Aorta (tissue), 5 donors: ENCODE data around the gene KAT2B. TPM values are rescaled to one million over a fixed set of nuclear protein-coding genes. Genes with fewer than 3 reads are reported as not detected.

ENCODE experiments used
- ATAC-seq: fragments of 200-7000 bp; cut with Tn5 transposase; one replicate; pipeline ENCODE4 v1.9.1; 2022; ENCODE audit warnings: moderate library complexity; ENCODE audit not compliant: low FRiP score
- DNase-seq, 2 donors: peaks; one replicate each; pipeline ENCODE4 v3.0.0-alpha.2; 2020
- H3K27ac ChIP-seq, 2 donors: one replicate each; pipeline ENCODE4 v1.5.1; 2013; ENCODE audit warnings: low read length in 2 of 2, mild to moderate bottlenecking in 2 of 2, moderate library complexity in 2 of 2, control low read depth in 1 of 2, inconsistent platforms in 1 of 2, low read depth in 1 of 2
- H3K27me3 ChIP-seq, 2 donors: one replicate each; pipeline ENCODE4 v1.6.1; 2013; ENCODE audit warnings: control low read depth in 1 of 2, low read length in 1 of 2, mild to moderate bottlenecking in 1 of 2, moderate library complexity in 1 of 2; ENCODE audit not compliant: insufficient read depth in 2 of 2, control insufficient read depth in 1 of 2
- H3K36me3 ChIP-seq, 2 donors: one replicate each; pipeline ENCODE4 v1.6.1; 2013; ENCODE audit warnings: control low read depth in 1 of 2, low read length in 1 of 2, mild to moderate bottlenecking in 1 of 2; ENCODE audit not compliant: insufficient read depth in 2 of 2, control insufficient read depth in 1 of 2
- H3K4me1 ChIP-seq, 2 donors: one replicate each; pipeline ENCODE4 v1.6.1; 2013; ENCODE audit warnings: low read length in 2 of 2, control low read depth in 1 of 2, mild to moderate bottlenecking in 1 of 2, moderate library complexity in 1 of 2; ENCODE audit not compliant: insufficient read depth in 2 of 2, control insufficient read depth in 1 of 2
- H3K4me3 ChIP-seq, 2 donors: one replicate each; pipeline ENCODE4 v1.5.1; 2013; ENCODE audit warnings: low read length in 2 of 2, control low read depth in 1 of 2, mild to moderate bottlenecking in 1 of 2
- H3K9me3 ChIP-seq: one replicate; pipeline ENCODE4 v1.6.1; 2013; ENCODE audit warnings: mild to moderate bottlenecking, low read length; ENCODE audit not compliant: control insufficient read depth
- WGBS, 2 donors: extraction: QIAGEN DNeasy Blood & Tissue Kit; methylation state at CpG; one replicate each; pipeline ENCODE4 v1.1.7; 2013; 5-methylcytosine and 5-hydroxymethylcytosine counted together
- intact Hi-C, 2 donors: fragments of 100-400 bp; cut with DNase I; formaldehyde crosslinking; loops; one replicate each; pipeline versions ENCODE4 v1.14.2 to v1.15.0; 2022
- polyA plus RNA-seq, 2 donors: library from polyadenylated mRNA; stranded (reverse); fragments of 200-250 nt; gene quantifications; one replicate each; pipeline ENCODE4 v1.2.3, GENCODE V29; 2013
- total RNA-seq, 2 donors: library from RNA; stranded (reverse); fragmentation: NEBNext Ultra II Directional; extraction: Animal tissue kit (Norgen Biotek cat#: 25700); gene quantifications; one replicate each; pipeline ENCODE4 v1.2.1, GENCODE V29; 2021
- donor health status: healthy with polysubstance abuse.
- donor health status: Bipolar disorder and iron deficiency.
- donor health status: DM: no; HTN: no; CAD: no.
- donor health status: DM: no; HTN: no; CAD: no.
- donor health status: DM: yes; HTN: yes; CAD: no.

The KAT2B gene
- total and polyA plus RNA-seq, 4 donors = 20.6 to 54.2 (median 35.8) TPM

DNA sequence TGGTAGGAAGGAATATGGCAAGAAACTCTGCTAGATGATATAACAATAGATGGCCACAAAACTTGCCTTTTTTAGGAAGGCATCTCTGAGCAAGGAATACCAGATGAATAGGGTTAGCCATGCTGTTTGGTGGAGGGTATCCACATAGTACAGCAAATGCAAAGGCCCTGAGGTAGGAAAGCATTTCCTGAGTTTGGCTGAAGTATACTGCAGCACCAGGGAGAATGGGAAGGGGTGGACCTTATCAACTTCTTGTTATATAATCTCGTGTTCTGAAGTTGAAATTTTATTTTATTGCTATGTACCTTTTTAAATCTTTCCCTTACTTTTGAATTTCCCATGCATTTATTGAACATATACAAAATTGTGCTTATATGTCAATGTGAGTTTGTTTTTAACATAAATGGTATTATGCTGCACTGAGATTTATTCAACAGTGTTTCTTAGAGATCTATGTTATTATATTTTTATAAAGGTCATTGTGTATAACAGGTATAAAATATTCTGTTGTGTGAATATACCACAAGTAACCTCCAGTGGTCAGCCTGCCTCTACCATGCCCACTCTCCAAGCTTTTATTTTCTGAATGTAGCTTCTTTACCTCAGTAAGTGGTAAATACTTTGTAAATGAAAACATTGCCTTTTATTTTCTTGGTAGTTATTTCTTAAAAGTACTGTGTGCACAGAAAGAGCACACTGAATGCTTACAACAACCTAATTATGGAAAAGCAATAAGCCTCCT, 2.8 kb upstream of the KAT2B start:
- ATAC-seq (no peak), DNase-seq (no peak)
- Histone ChIP-seq H3K27me3 (no peaks in the 10 kb centered on the region), H3K9me3 (no peaks in the 10 kb centered on the region), H3K27ac (no peak overlapping the region), H3K4me1 (no peaks in the 10 kb centered on the region), H3K36me3 (no peaks in the 10 kb centered on the region), H3K4me3 (no peak overlapping the region)
- intact Hi-C loops = loop anchor here in 1 of 2 donors (10.0 kb wide), 1 partner anchor 93 kb away; the partner anchor contains the start of gene RAB5A
- WGBS, 2 donors = 95 to 97% methylated on average over 1 of the region's 1 CpG

- Histone ChIP-seq H3K27ac (peak overlapping the region in 1 of 2 donors; percentile 6), H3K4me1 (peaks cover 0 to 3% of the 10 kb centered on the region in 2 donors), H3K9me3 (no peaks in the 10 kb centered on the region), H3K27me3 (no peaks in the 10 kb centered on the region), H3K4me3 (peak overlapping the region; percentile 72 to 91), H3K36me3 (no peaks in the 10 kb centered on the region)
- ATAC-seq = no peak
- no peak for DNase-seq
- intact Hi-C loops = loop anchor here in 1 of 2 donors (10.0 kb wide), 1 partner anchor 94 kb away; the partner anchor contains the start of gene RAB5A
- 9 to 11% methylated on average over 16 of the region's 16 CpGs for WGBS, 2 donors
Measured at GRCh38 chr3:20038699-20039465, 1.4 kb upstream of the KAT2B start.

DNA sequence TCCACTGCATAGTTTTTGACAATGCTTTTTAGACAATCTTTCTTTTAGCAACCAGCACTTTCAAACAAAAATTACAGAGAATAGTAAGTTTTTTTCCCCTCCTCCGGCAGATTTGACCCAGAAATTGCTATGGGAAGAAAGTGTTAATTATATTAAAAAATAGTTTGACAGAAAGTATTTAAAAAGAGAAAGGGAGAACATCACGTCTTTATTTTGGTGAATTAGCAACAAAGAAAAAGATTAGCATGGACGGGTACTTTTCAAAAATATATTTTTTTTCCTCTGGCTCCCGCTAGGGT, 831 bp upstream of the KAT2B start:
- intact Hi-C loops = loop anchor here in 1 of 2 donors (10.0 kb wide), 1 partner anchor 95 kb away; the partner anchor contains the start of gene RAB5A
- H3K4me1 ChIP-seq = peaks cover 0 to 3% of the 10 kb centered on the region in 2 donors
- H3K9me3 ChIP-seq = no peaks in the 10 kb centered on the region
- peak overlapping the region; percentile 72 to 91 for H3K4me3 ChIP-seq
- no peaks in the 10 kb centered on the region for H3K27me3 ChIP-seq
- WGBS, 2 donors = 0% methylated on average over 4 of the region's 4 CpGs
- DNase-seq (no peak), ATAC-seq (no peak)
- H3K36me3 ChIP-seq = no peaks in the 10 kb centered on the region
- H3K27ac ChIP-seq = peak overlapping the region; percentile 6 to 72

- H3K4me3 ChIP-seq = peak overlapping the region; percentile 72 to 91
- intact Hi-C loops = loop anchor here in 1 of 2 donors (2.0 to 10.0 kb wide), 3 partner anchors 94 to 156 kb away; partner anchors contain the start of genes RAB5A and SGO1
- peak; percentile 80 for ATAC-seq
- WGBS, 2 donors = 0 to 1% methylated on average over 45 to 64 of the region's 64 CpGs
- peaks cover 0 to 3% of the 10 kb centered on the region in 2 donors for H3K4me1 ChIP-seq
- peak overlapping the region; percentile 20 to 69 for H3K27ac ChIP-seq
- H3K36me3 ChIP-seq = no peaks in the 10 kb centered on the region
- no peaks in the 10 kb centered on the region for H3K27me3 ChIP-seq
- H3K9me3 ChIP-seq = no peaks in the 10 kb centered on the region
- peak; percentile 88 to 91 for DNase-seq
Measured at GRCh38 chr3:20040548-20041196, 426 bp downstream of the KAT2B start.

DNA sequence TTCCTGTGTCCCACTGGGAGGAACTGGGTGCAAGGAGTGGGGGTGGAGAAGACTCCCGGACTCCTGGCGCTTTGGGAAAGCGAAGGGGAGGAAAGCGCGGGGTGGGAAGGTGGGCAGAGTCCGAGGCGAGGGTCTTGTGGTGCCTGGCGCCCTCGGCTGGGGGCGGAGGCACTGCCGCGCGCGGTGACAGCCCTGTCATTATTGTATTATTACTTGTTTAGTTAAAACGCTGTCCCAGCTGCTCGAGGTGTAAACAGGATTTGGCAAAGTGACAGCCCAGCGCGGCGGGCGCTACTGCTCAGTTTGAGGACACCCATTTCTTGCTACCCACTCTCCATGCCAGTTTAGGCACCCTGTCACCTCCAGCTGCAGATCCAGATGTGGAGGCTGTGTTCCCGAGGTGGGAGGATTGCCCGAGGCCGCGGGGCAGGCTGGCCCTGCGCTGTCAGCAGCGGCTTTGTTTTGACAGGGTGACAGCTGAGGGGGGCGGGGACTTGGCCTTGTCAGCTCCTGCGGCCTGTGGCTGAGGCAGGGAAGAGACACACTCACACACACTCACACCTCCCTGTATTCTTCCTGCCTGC, 1.0 kb downstream of the KAT2B start:
- ATAC-seq (peak; percentile 89), DNase-seq (peak; percentile 94 to 95)
- intact Hi-C loops = loop anchor here in 1 of 2 donors (2.0 to 10.0 kb wide), 3 partner anchors 94 to 156 kb away; partner anchors contain the start of genes RAB5A and SGO1
- Histone ChIP-seq H3K36me3 (no peaks in the 10 kb centered on the region), H3K27me3 (no peaks in the 10 kb centered on the region), H3K27ac (peak overlapping the region in 1 of 2 donors; percentile 69), H3K9me3 (no peaks in the 10 kb centered on the region), H3K4me1 (peaks cover 0 to 3% of the 10 kb centered on the region in 2 donors), H3K4me3 (peak overlapping the region; percentile 72 to 91)
- WGBS, 2 donors = 0% methylated on average over 28 of the region's 28 CpGs

GRCh38 chr3:20042331-20042730, 2.1 kb downstream of the KAT2B start:
- no peaks in the 10 kb centered on the region for H3K27me3 ChIP-seq
- 60 to 87% methylated on average over 5 of the region's 5 CpGs for WGBS, 2 donors
- H3K27ac ChIP-seq = no peak overlapping the region
- DNase-seq (no peak), ATAC-seq (no peak)
- H3K9me3 ChIP-seq = no peaks in the 10 kb centered on the region
- H3K4me1 ChIP-seq = peaks cover 0 to 3% of the 10 kb centered on the region in 2 donors
- intact Hi-C loops = loop anchor here in 1 of 2 donors (5.0 to 10.0 kb wide), 2 partner anchors 145 to 158 kb away; partner anchors contain the start of gene SGO1
- no peak overlapping the region for H3K4me3 ChIP-seq
- no peaks in the 10 kb centered on the region for H3K36me3 ChIP-seq

GRCh38 chr3:20043396-20043795, 3.1 kb downstream of the KAT2B start:
- no peaks in the 10 kb centered on the region for H3K36me3 ChIP-seq
- ATAC-seq (peak; percentile 6), DNase-seq (peak; percentile 88 to 92)
- H3K4me3 ChIP-seq = no peak overlapping the region
- no peaks in the 10 kb centered on the region for H3K9me3 ChIP-seq
- peaks cover 0 to 7% of the 10 kb centered on the region in 2 donors for H3K4me1 ChIP-seq
- peak overlapping the region in 1 of 2 donors; percentile 1 for H3K27ac ChIP-seq
- H3K27me3 ChIP-seq = no peaks in the 10 kb centered on the region
- intact Hi-C loops = loop anchor here in 1 of 2 donors (5.0 to 10.0 kb wide), 2 partner anchors 144 to 159 kb away; partner anchors contain the start of gene SGO1
- WGBS, 2 donors = 24 to 29% methylated on average over 4 of the region's 4 CpGs

DNA sequence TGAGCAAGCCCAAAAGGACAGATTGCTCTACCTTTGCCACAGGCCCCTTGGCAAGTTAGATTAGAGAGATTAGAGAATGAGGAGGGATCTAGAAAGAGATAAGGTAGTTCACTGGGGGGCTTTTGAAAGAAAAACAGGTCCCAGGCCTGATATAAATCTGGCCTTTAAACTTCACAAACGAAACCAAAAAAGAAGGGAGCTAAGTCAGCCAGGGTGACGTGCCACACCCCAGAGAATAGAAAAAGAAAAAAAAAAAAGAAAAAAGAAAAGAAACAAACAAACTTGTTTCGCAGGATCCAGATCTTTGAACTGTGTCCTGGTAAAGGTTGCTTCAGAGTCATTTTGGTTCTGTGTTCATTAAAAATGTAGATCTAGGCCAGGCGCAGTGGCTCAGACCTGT, 3.6 kb downstream of the KAT2B start:
- Histone ChIP-seq H3K4me3 (no peak overlapping the region), H3K4me1 (peaks cover 0 to 9% of the 10 kb centered on the region in 2 donors), H3K27ac (no peak overlapping the region), H3K9me3 (no peaks in the 10 kb centered on the region), H3K27me3 (no peaks in the 10 kb centered on the region), H3K36me3 (no peaks in the 10 kb centered on the region)
- 66 to 68% methylated on average over 4 of the region's 4 CpGs for WGBS, 2 donors
- ATAC-seq (no peak), DNase-seq (no peak)
- intact Hi-C loops = loop anchor here in 1 of 2 donors (5.0 to 10.0 kb wide), 2 partner anchors 143 to 159 kb away; partner anchors contain the start of gene SGO1
